ENCODE results near the gene STK32B. TPM values are rescaled to one million over a fixed set of nuclear protein-coding genes. Genes with fewer than 3 reads are reported as not detected.

STK32B gene
- total and polyA plus RNA-seq, 4 donors = 0.02 to 0.28 (median 0.08) TPM; not detected in 1

GRCh38 chr4:5416637-5417036 is 365.4 kb downstream of the STK32B start (continued):
- TF ChIP-seq FOXA2 (IDR thresholded peaks at IDR 0.05) (no peak), NR2F2 (IDR thresholded peaks at IDR 0.05) (no peak), HNF4G (IDR thresholded peaks at IDR 0.05) (no peak), TAF1 (conservative IDR thresholded peaks at IDR 0.05) (no peak), JUND (IDR thresholded peaks at IDR 0.05) (no peak)

- peaks cover 3 to 14% (median 9%) of the 10 kb centered on the region in 4 donors for H3K9me3 ChIP-seq (ENCODE audit: control insufficient read depth in 4 of 4, low read length in 3 of 4)
- no peaks in the 10 kb centered on the region for H3K4me1 ChIP-seq (ENCODE audit: control insufficient read depth in 4 of 4, insufficient read depth in 4 of 4, low read length in 3 of 4)
- peaks cover 0 to 12% (median 0%) of the 10 kb centered on the region in 4 donors for H3K27me3 ChIP-seq (ENCODE audit: control insufficient read depth in 4 of 4, insufficient read depth in 4 of 4, low read length in 3 of 4)
- WGBS = 77% methylated on average over 6 of the region's 6 CpGs
- no peak overlapping the region for H3K27ac ChIP-seq (ENCODE audit: low read depth in 1 of 2, low read length in 2 of 2)
- H3K36me3 ChIP-seq (ENCODE audit: control insufficient read depth in 4 of 4, insufficient read depth in 3 of 4, low read depth in 1 of 4, low read length in 3 of 4) = no peaks in the 10 kb centered on the region
- no peak overlapping the region for H3K4me3 ChIP-seq (ENCODE audit: low read depth in 1 of 3, low read length in 3 of 3)
- no peak for DNase-seq (ENCODE audit: low spot score)
- H3K9ac ChIP-seq (ENCODE audit: low read depth in 1 of 2, low read length in 2 of 2) = no peak overlapping the region
- no peak for TF ChIP-seq JUND (IDR thresholded peaks at IDR 0.05)
- TF ChIP-seq TAF1 (conservative IDR thresholded peaks at IDR 0.05) = no peak
- TF ChIP-seq NR2F2 (IDR thresholded peaks at IDR 0.05) = no peak
- TF ChIP-seq EGR1 (IDR thresholded peaks at IDR 0.05; ENCODE audit: low read depth in 2 of 2) = no peak
- no peak for TF ChIP-seq REST (IDR thresholded peaks at IDR 0.05)
- TF ChIP-seq YY1 (IDR thresholded peaks at IDR 0.05) = no peak
- no peak for TF ChIP-seq RAD21 (IDR thresholded peaks at IDR 0.05)
- TF ChIP-seq SP1 (IDR thresholded peaks at IDR 0.05) = no peak
- no peak for TF ChIP-seq CTCF (IDR thresholded peaks at IDR 0.05; ENCODE audit: low read depth, low read length, missing input control)
- TF ChIP-seq MAX (IDR thresholded peaks at IDR 0.05) = no peak
- no peak for TF ChIP-seq HNF4A (conservative IDR thresholded peaks at IDR 0.05)
- no peak for TF ChIP-seq FOXA2 (IDR thresholded peaks at IDR 0.05)
These were observed 369.0 kb downstream of the STK32B start for GRCh38 chr4:5420266-5420665.

- no peak for TF ChIP-seq HNF4A (conservative IDR thresholded peaks at IDR 0.05)
- no peak for TF ChIP-seq NR2F2 (IDR thresholded peaks at IDR 0.05)
- no peak for TF ChIP-seq FOXA1 (IDR thresholded peaks at IDR 0.05)
- no peak for TF ChIP-seq TAF1 (conservative IDR thresholded peaks at IDR 0.05)
- TF ChIP-seq ATF3 (IDR thresholded peaks at IDR 0.05) = no peak
- no peak for TF ChIP-seq YY1 (IDR thresholded peaks at IDR 0.05)
- no peak for TF ChIP-seq RXRA (IDR thresholded peaks at IDR 0.05)
- no peak for TF ChIP-seq RAD21 (IDR thresholded peaks at IDR 0.05)
- no peak for TF ChIP-seq HNF4G (IDR thresholded peaks at IDR 0.05)
- TF ChIP-seq JUND (IDR thresholded peaks at IDR 0.05) = no peak
- no peak for TF ChIP-seq FOXA2 (IDR thresholded peaks at IDR 0.05)
- WGBS = 68% methylated on average over 3 of the region's 3 CpGs
- no peak overlapping the region for H3K9ac ChIP-seq (ENCODE audit: low read depth in 1 of 2, low read length in 2 of 2)
These were observed 370.1 kb downstream of the STK32B start for GRCh38 chr4:5421416-5421815.

More at GRCh38 chr4:5421416-5421815, 370.1 kb downstream of the STK32B start:
- H3K4me3 ChIP-seq (ENCODE audit: low read depth in 1 of 3, low read length in 3 of 3) = no peak overlapping the region
- H3K4me1 ChIP-seq (ENCODE audit: control insufficient read depth in 4 of 4, insufficient read depth in 4 of 4, low read length in 3 of 4) = no peaks in the 10 kb centered on the region
- H3K9me3 ChIP-seq (ENCODE audit: control insufficient read depth in 4 of 4, low read length in 3 of 4) = peaks cover 3 to 12% (median 8%) of the 10 kb centered on the region in 4 donors
- no peaks in the 10 kb centered on the region for H3K36me3 ChIP-seq (ENCODE audit: control insufficient read depth in 4 of 4, insufficient read depth in 3 of 4, low read depth in 1 of 4, low read length in 3 of 4)
- no peak overlapping the region for H3K27ac ChIP-seq (ENCODE audit: low read depth in 1 of 2, low read length in 2 of 2)
- DNase-seq (ENCODE audit: low spot score) = no peak
- peaks cover 0 to 7% (median 0%) of the 10 kb centered on the region in 4 donors for H3K27me3 ChIP-seq (ENCODE audit: control insufficient read depth in 4 of 4, insufficient read depth in 4 of 4, low read length in 3 of 4)

Data from liver (tissue), 9 donors.